ENCODE results near the gene POLDIP3.

POLDIP3 gene

DNA sequence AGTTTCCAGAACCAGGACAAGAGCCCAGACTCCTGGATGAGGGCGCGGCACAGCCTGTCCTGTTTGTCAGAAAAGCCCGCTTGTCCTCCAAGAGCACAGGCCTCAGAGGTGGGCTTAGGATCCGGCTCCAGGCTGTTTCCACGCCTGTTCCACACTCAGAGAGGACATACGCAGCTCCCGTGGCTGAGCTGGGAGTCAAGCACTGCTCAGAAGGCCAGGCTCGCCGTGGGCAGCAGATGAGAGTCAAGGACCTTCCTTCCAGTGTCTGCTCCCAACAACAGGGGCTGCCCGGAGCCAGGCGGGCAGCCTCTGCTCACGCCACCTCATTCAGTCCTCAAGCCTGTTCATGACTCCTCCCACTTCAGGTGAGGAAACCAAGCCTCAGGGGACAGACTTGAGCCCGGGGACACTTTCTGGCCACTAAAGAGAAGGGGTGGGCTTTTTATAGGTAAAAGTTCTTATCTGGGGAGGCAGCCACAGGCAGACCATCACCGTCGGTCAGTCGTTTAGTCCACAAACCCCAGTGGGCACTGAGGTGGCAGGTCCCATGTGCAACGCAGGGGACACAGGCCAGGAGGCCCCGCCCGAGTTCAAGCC is 30.8 kb upstream of the POLDIP3 start:
- Mint-ChIP-seq H3K9me3 (ENCODE audit: low read depth) (no peaks in the 10 kb centered on the region), H3K27ac (no peak overlapping the region), H3K4me3 (no peak overlapping the region), H3K4me1 (ENCODE audit: low read depth) (peaks cover 35% of the 10 kb centered on the region), H3K36me3 (no peaks in the 10 kb centered on the region), H3K27me3 (no peaks in the 10 kb centered on the region)

DNA sequence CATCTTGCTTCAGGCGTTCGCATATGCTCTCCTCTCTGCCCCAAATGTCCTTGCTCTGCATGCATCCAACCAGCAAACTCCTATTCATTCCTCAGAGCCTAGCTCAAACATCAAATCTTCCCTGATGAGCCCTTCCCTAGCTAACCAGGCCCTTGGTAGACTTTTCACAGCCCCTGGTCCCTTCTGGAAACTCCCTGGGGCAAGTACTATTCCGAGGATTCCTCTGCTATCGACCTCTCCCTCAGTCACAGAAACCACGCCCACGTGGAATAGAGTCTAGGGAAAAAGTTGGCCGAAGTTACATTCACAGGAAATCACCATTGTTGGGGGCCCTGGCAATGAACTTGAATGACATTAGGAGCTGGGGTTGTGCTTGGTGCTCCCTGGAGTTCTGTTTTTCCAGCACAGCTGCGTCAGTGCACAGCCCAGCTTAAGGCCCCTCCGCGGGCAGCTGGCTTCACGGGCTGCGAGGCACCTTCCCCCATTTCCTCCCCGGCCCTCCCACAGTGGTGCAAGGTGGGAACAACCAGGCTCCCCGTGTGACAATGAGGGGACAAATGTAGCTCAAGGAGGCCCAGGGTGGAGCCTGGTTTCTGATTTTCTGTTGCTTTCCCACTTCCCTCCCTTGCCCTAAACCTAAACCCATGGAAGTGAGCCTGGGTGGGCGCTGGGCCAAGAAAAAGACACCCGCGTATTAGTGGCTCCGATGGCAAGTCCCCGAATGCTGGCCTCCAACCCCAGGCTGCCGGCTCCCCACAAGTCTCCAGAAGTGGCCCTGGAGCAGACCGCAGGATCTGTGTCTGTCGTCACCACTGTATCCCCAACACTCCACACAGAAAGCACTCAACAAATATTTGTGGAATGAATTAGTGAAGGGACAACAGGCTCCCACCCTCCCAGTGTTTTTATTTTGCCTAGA is 30.0 kb upstream of the POLDIP3 start:
- no peak overlapping the region for H3K4me3 Mint-ChIP-seq
- no peaks in the 10 kb centered on the region for H3K9me3 Mint-ChIP-seq (ENCODE audit: low read depth)
- no peaks in the 10 kb centered on the region for H3K27me3 Mint-ChIP-seq
- peaks cover 35% of the 10 kb centered on the region for H3K4me1 Mint-ChIP-seq (ENCODE audit: low read depth)
- no peaks in the 10 kb centered on the region for H3K36me3 Mint-ChIP-seq
- H3K27ac Mint-ChIP-seq, result peak overlapping the region; percentile 12

DNA sequence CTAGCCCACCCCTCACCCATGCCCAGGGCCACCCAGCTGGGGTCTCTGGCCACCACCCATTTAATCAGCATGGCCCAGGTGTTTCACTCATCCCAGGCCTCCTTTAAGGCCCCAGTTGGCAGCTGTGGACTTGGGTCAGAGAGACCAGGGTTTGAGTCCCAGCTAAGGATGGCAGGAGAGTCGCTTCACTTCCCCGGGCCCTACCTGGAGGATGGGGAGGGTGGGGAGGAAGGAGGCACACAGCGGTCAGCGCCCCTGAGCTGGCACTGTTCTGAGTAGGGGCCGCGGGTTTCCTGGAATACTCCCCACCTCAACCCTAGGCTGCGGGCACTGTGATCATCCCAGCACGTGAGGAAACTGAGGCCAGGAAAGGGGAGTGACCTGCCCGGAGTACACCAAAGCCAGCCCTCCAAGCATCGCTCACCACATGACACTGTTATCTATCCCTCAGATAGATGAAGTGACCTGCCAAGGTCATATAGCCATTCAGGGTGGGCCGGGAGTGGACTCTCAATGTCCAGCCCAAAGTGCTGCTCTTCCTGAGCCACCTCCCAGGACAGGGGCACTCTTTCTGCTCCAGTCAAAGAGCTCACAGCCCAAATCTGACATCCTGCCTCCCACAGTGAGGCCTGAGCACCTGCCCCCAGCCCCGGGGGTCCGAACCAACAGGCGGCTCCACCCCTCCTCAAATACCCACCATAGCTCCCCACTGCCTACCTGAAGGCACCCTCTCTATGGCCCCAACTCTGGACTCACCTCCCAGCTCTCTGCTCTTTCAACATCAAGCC is 29.1 kb upstream of the POLDIP3 start:
- no peak overlapping the region for H3K4me3 Mint-ChIP-seq

DNA sequence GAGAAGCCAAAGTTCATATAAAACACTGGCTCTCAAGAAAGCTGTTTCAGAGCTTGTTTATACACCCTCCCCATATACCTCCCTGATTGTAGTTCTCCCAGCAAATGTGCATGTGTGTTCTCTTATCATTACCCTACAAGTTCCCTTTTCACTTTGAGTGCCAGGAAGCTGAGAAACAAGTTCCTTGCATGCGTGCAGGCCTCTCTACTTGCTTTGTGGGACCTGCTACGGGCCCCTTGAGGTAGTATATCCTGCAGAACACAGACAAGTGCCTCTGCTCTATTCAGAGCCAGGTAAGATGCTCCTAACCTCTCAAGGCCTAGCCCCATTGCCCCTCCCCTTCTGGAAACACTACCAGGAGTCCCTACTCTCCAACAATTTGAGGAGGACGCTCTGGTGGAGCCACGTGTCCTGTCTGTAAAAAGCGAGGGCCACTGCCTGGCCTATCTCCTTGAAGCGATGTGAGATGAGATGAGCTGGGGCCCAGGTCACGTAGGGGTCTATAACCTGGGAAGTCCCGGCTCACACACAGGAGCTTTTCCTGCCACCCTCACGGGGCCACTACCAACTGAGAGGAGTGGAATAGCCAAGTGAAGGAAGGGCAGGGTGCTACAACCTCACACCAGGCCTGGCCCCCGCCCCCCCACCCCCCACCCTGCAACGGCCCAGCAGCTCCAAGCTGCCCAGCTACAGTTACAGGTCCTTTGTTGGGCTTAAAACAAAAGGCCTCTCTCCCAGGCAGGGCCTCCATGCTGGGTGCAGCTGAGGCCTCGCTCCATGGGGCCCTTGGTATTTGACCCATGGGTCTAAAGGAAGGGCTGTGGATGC is 28.3 kb upstream of the POLDIP3 start:
- no peaks in the 10 kb centered on the region for H3K9me3 Mint-ChIP-seq (ENCODE audit: low read depth)
- no peak overlapping the region for H3K4me3 Mint-ChIP-seq
- no peaks in the 10 kb centered on the region for H3K27me3 Mint-ChIP-seq
- H3K36me3 Mint-ChIP-seq, result no peaks in the 10 kb centered on the region
- H3K4me1 Mint-ChIP-seq (ENCODE audit: low read depth), result peaks cover 31% of the 10 kb centered on the region
- H3K27ac Mint-ChIP-seq, result no peak overlapping the region

More for the DNA sequence above, 29.1 kb upstream of the POLDIP3 start:
- no peaks in the 10 kb centered on the region for H3K36me3 Mint-ChIP-seq
- H3K4me1 Mint-ChIP-seq (ENCODE audit: low read depth), result peaks cover 35% of the 10 kb centered on the region
- no peaks in the 10 kb centered on the region for H3K27me3 Mint-ChIP-seq
- peak overlapping the region; percentile 12 for H3K27ac Mint-ChIP-seq
- H3K9me3 Mint-ChIP-seq (ENCODE audit: low read depth), result no peaks in the 10 kb centered on the region

DNA sequence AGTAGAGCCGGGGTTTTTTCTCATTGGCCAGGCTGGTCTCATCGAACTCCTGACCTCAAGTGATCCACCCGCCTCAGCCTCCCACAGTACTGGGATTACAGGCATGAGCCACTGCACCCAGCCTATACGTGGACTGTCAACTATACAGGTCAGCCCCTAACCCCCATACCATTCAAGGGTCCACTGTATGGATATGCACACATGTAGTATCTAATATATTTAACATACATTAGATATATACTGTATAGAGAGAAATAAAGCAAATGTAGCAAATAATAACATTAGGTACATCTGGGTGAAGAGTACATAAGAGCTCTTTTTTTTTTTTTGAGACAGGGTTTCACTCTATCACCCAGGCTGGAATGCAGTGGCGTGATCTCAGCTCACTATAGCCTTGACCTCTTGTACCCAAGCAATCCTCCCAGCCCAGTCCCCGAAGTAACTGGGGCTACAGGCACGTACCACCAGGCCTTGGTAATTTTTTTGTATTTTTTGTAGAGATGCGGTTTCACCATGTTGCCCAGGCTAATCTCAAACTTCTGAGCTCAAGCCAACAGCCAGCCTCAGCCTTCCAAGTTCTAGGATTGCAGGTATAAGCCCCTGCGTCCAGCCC is 27.2 kb upstream of the POLDIP3 start:
- Mint-ChIP-seq H3K27me3 (no peaks in the 10 kb centered on the region), H3K9me3 (ENCODE audit: low read depth) (no peaks in the 10 kb centered on the region), H3K27ac (no peak overlapping the region), H3K4me3 (no peak overlapping the region), H3K4me1 (ENCODE audit: low read depth) (peaks cover 23% of the 10 kb centered on the region), H3K36me3 (no peaks in the 10 kb centered on the region)

DNA sequence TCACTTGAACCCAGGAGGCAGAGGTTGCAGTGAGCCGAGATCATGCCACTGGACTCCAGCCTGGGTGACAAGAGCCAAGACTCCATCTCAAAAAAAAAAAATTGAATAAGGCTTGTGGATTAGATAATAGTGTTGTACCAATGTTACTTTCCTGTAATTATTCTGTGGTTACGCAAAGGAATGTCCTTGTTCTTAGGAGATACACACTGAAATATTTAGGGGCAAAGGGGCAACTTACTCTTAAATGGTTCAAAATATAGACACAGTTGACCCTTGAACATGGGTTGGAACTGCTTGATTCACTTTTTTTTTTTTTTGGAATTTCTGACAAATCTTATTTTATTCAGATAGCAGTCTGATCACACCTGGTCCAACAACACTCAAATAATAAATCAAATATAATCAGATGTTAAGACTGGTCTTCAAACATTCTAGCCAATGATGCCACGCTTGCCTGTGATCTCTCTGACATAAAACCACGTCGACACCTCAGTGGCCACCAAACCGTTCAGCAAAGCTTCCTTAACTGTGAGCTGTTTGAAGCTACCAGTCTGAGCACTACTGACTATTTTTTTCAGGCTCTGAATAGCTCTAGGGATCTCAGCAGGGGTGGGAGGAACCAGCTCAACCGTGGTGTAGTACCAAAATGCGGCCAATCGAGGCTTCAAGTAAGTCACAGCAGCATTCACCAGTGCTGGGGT is 25.0 kb upstream of the POLDIP3 start:
- H3K4me1 Mint-ChIP-seq (ENCODE audit: low read depth), result peaks cover 10% of the 10 kb centered on the region
- H3K9me3 Mint-ChIP-seq (ENCODE audit: low read depth), result no peaks in the 10 kb centered on the region
- no peaks in the 10 kb centered on the region for H3K36me3 Mint-ChIP-seq
- H3K27me3 Mint-ChIP-seq, result no peaks in the 10 kb centered on the region
- peak overlapping the region; percentile 3 for H3K27ac Mint-ChIP-seq
- H3K4me3 Mint-ChIP-seq, result no peak overlapping the region

DNA sequence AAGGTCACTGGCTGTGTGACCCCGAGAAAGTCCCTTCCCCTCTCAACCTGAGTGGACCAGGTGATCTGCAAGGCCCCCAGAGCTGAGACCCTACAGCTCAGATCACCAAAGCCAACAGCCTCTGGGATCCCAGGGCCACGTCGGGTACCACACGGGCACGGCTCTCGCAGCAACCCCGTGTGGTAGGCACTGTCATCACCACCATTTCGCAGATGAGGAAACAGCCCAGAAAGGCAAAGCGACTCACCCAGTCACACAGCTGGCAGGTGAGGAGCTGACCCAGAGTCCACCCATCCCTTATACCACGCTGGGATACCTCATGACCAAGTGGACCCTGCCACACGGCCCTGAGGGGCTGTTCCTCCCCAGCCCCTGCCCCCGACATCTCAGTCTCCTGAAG is 22.9 kb upstream of the POLDIP3 start:
- Mint-ChIP-seq H3K4me3 (no peak overlapping the region), H3K4me1 (ENCODE audit: low read depth) (peaks cover 3% of the 10 kb centered on the region), H3K27me3 (no peaks in the 10 kb centered on the region), H3K27ac (no peak overlapping the region), H3K9me3 (ENCODE audit: low read depth) (no peaks in the 10 kb centered on the region), H3K36me3 (no peaks in the 10 kb centered on the region)

DNA sequence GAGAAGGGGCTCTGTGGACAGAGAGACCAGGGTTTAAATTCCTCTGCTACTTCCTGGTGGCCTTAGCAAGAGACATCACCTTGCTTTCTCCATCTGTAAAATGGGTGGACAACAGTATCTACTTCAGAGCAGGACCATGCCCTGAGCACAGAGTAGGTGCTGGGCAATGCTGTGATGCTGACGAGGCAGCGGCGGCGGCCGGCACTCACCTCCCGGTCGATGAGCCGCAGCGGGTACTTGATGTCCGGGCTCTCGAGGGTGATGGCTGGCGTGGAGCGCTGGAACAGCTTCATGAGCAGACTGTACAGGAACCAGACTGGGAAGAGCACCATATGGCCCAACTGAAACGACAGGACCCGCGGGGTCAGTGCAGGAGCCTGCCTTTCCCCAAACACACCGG is 21.8 kb upstream of the POLDIP3 start:
- no peaks in the 10 kb centered on the region for H3K36me3 Mint-ChIP-seq
- no peak overlapping the region for H3K4me3 Mint-ChIP-seq
- H3K27ac Mint-ChIP-seq, result no peak overlapping the region
- no peaks in the 10 kb centered on the region for H3K9me3 Mint-ChIP-seq (ENCODE audit: low read depth)
- peaks cover 3% of the 10 kb centered on the region for H3K4me1 Mint-ChIP-seq (ENCODE audit: low read depth)
- no peaks in the 10 kb centered on the region for H3K27me3 Mint-ChIP-seq

DNA sequence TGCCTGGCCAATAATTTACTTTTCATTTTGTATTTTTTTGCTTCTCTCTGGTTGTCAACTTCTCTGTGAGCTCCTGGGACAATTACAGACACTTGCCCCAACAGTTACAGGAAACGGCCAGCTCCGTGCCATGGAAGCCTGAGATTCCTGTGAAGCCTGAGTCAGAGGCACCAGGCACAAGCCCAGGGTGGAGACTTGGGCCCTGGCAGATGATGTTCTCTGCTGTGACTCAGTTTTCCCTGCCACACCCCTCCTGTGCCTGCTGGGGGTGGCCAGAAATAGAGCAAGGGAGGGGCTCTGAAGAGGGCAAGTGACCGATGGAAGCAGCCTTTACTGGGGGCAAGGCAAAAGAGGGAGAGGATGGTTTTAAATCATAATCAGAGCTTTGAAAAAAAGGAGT is 20.8 kb upstream of the POLDIP3 start:
- Mint-ChIP-seq H3K27ac (peak overlapping the region; percentile 22), H3K36me3 (no peaks in the 10 kb centered on the region), H3K4me1 (ENCODE audit: low read depth) (peaks cover 3% of the 10 kb centered on the region), H3K9me3 (ENCODE audit: low read depth) (no peaks in the 10 kb centered on the region), H3K27me3 (no peaks in the 10 kb centered on the region), H3K4me3 (no peak overlapping the region)

DNA sequence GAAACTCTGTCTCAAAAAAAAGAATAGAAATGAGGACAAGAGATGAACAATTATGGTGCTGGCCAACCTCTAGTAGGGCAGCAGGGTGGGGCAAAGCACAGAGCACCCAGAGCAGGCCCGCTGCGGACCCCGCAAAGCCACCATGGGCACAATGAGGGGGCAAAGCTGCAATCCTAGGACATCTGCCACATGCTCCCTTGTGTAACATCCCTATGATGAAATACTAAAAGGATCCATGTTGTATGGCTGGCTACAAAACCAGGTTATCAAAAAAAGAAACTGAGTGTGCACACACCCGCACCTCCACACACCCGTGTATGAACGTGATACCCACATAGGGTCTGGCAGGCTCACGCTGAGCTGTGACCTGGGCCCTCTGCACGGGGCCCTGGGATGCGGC is 18.3 kb upstream of the POLDIP3 start:
- Mint-ChIP-seq H3K4me3 (no peak overlapping the region), H3K27ac (no peak overlapping the region), H3K9me3 (ENCODE audit: low read depth) (no peaks in the 10 kb centered on the region), H3K36me3 (no peaks in the 10 kb centered on the region), H3K4me1 (ENCODE audit: low read depth) (peaks cover 3% of the 10 kb centered on the region), H3K27me3 (no peaks in the 10 kb centered on the region)

DNA sequence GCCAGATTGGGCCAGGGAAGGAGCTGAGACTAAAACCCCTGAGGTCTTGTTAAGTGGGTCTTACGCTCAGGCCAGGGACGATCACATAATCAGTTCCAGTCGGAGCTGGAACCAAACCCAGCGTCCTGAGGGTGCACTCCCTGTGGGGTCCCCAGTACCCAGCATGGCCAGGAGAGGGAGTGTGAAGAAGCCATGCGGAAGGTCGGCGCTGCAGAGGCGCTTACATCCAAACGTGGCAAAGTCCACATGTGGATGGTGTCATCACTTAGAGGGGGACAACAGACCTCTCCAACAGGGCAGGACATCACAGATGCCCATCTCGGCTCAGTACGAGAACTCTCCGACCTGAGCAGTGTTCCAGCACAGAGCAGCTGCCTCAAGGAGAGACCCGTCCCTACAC is 17.4 kb upstream of the POLDIP3 start:
- Mint-ChIP-seq H3K27me3 (no peaks in the 10 kb centered on the region), H3K9me3 (ENCODE audit: low read depth) (no peaks in the 10 kb centered on the region), H3K36me3 (no peaks in the 10 kb centered on the region), H3K4me1 (ENCODE audit: low read depth) (peaks cover 3% of the 10 kb centered on the region), H3K4me3 (no peak overlapping the region), H3K27ac (no peak overlapping the region)

DNA sequence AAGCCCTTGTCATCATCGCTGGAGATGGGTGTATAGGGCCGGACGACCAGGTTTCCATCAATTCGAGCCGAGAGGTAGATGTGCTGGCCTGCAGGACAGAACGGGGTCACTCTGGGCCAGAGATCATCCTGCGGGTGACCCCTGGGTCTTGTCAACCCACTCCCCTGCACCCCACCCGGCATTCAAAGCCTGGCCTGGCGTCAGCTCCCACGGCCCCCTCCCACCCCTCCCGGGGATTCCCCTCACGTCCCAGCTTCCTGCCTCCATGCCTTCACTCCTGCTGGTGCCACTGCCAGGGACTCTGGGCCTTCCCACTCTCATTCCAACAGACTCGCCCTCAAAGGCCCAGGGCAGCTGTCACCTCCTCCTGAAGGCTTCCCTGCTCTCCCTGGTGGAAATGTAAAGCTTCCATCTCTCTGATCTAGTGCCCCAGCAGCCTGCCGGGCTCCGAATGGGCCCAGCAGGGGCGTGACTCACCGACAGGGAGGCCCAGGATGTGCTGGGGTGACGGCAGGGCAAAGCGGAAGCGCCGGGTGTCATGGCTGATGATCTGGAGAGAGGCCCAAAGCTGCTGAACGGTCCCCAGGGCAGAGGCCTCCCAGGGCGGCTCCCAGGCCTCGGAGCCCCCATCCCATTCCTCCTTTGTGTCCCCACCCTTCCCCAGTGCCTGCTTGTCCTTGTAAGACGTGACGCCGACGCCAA is 16.4 kb upstream of the POLDIP3 start:
- no peaks in the 10 kb centered on the region for H3K9me3 Mint-ChIP-seq (ENCODE audit: low read depth)
- no peaks in the 10 kb centered on the region for H3K27me3 Mint-ChIP-seq
- no peak overlapping the region for H3K27ac Mint-ChIP-seq
- no peaks in the 10 kb centered on the region for H3K36me3 Mint-ChIP-seq
- peaks cover 3% of the 10 kb centered on the region for H3K4me1 Mint-ChIP-seq (ENCODE audit: low read depth)
- no peak overlapping the region for H3K4me3 Mint-ChIP-seq

DNA sequence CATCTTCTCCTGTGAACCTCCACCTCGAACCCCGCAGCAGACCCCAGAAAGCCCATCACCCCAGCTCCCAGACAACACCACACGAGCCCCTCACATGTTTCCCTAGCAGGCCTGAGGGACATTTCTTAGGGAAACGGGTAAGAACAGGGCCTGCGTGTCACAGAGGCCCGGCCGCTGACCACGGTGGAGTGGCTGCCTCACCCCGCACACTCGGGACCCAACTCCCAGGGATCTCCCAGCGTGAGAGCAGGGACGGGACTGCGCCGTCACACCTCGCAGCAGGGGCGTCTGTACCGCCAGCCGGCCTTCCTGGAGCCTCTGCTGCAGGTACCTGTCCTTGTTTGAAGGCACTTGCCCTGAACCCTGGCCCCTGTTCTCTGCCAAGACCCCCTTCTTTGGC is 15.5 kb upstream of the POLDIP3 start:
- Mint-ChIP-seq H3K9me3 (ENCODE audit: low read depth) (no peaks in the 10 kb centered on the region), H3K36me3 (no peaks in the 10 kb centered on the region), H3K27ac (no peak overlapping the region), H3K4me1 (ENCODE audit: low read depth) (no peaks in the 10 kb centered on the region), H3K4me3 (no peak overlapping the region), H3K27me3 (no peaks in the 10 kb centered on the region)

All from activated naive CD8-positive, alpha-beta T cell (primary cell).